Stimulated activated CD8-positive, alpha-beta memory T cell treated with anti-CD3 and anti-CD28 coated beads, Interleukin-4, amount 100 ng/mL, for 1 hour (primary cell): Measurements from ENCODE around the gene ANO2.
"Not testable (repeated sequence)": the region's sequence is repeated elsewhere in the genome, so short reads cannot be mapped to it uniquely, and the experiment has no call there.

Experiments used
- DNase-seq, 2 donors: peaks; one replicate each; pipeline ENCODE4 v3.0.0-alpha.2; 2020; ENCODE audit warnings: low read depth in 2 of 2, low spot score in 1 of 2

The ANO2 gene

GRCh38 chr12:5889381-5890047 lies 55.5 kb downstream of the ANO2 start:
- DNase-seq = no peak

DNA sequence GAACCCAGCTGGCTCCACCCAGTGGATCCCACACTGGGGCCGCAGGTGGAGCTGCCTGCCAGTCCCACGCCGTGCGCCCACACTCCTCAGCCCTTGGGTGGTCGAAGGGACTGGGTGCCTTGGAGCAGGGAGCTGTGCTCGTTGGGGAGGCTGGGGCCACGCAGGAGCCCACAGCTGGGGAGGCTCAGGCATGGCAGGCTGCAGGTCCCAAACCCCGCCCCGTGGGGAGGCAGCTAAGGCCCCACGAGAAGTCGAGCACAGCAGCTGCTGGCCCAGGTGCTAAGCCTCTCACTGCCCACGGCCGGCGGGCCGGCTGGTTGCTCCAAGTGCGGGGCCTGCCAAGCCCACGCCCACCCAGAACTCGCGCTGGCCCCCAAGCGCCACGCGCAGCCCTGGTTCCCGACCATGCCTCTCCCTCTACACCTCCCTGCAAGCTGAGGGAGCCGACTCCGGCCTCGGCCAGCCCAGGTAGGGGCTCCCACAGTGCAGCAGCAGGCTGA lies 56.2 kb downstream of the ANO2 start:
- no peak for DNase-seq

DNA sequence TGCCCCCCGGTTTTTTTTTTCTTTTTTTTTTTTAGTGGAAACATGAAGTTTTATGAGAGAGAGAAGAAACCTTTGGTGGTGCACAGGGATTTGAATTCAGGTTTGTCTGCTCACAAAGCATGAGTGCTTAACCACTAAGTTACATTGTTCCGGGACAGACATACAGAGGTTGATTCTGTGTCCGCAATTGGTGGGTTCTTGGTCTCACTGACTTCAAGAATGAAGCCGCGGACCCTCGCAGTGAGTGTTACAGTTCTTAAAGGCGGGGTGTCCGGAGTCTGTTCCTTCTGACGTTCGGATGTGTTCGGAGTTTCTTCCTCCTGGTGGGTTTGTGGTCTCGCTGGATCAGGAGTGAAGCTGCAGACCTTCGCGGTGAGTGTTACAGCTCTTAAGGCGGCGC lies 57.2 kb downstream of the ANO2 start:
- not testable (repeated sequence) for DNase-seq

GRCh38 chr12:5884866-5885265 lies 60.2 kb downstream of the ANO2 start:
- no peak for DNase-seq

- DNase-seq = no peak
Observed at GRCh38 chr12:5884285-5884684, 60.8 kb downstream of the ANO2 start.

DNA sequence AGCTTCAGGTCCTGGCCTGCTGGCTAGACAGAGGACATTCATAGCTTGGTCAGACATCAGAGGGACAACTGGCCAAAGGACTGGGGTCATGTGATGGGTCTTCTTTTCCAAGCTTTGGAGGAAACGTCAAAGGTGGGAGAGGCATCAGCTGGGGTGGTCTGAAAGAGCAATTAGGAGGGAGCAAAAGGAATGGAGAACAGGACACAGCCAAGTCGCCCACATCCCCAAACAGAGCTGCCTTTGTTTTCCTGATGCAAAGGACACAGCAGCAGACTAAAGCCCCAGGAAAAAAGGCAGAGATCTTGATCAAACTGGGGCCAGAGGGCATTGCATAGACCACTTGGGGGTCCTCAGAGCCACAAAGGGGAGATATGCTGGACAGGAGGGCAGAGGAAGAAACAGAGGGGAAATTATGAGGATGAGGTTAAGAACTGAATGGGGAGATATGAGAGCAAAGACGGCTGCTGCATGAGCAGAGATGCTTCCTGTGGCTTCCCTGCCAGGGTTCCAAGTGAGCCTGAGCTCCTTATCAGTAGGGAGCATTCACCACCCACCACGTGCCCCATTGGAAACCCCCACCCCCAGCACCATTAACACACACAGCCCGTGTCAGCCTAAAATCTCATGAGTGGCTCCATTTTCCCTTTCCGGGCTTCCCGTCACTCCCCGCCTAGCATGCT lies 62.4 kb downstream of the ANO2 start:
- DNase-seq = no peak

DNA sequence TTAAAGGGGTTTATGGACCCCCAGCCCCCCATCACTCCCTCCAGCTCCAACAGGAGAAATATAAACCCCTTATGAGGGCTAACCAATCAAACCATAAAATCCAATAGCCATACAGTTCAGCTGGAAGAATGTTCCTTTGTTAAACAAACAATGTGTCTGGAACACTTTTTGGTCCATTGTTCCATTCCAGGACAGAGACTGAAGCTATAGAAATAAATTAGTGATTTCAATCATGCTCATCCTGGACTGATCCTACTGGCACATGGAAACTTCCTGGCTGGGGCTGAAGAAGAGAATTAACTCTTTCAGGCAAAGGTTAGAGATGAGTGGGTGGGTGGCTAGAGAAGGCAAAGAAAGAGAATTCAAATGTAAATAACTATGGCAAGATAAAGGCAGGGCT lies 63.4 kb downstream of the ANO2 start:
- DNase-seq = no peak

- no peak for DNase-seq
Observed at GRCh38 chr12:5881101-5881606, 63.9 kb downstream of the ANO2 start.

DNA sequence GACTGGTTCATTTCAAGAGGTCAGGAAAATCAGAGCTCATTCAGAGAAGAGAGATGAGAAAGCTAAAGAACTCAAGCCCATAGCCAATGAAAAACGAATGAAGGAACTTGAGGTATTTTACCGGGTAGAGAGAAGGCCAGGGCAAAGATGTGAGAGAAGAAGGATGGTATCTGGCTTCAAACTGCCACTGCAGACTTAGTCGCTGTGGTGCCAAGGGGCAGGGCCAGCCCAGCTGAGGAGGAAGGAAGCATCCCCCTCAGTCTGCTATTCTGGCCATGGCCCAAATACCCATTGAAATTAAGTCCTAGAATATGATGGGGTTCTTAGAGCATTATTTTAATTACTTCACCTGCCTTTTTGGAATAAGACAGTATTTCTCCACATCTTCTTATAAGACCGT lies 69.2 kb downstream of the ANO2 start:
- no peak for DNase-seq

DNA sequence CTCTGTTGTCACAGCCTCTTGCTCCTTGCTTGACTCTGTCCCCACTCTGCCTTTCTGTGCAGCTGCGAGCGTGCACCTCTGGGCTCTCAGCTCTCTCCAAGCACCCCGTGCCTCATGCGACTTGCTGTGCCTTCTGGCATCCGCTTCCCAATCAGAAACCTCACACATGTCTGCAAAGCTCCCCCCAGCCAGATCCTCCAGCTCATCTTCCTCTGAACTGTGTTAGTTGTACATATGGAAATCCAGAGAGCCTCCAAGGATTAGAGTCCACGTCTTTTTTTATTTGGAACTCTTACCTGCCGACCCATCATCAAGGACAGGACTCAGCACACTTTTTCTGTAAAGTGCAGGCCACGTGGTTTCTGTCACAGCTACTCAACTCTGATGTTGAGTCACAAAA lies 70.5 kb downstream of the ANO2 start:
- DNase-seq = no peak

GRCh38 chr12:5873281-5873919 lies 71.7 kb downstream of the ANO2 start:
- DNase-seq = no peak

DNA sequence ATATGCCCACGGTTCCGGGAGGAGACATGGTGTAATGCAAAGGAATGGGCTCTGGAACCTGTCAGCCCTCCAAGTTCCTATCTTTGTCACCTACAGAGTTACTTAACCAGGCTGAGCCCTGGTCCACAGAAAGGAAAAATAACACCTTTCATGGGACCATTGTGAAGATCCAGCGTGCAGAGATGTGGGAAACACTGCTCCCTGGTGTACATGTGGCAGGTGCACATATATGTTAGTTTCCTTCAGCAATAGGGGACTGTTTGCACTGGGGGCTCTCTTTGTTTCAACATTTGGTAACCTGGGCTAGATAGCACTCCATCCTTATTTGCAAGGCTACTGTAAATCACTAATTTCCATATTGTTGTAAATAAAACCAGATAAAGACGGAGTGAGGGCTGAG lies 72.3 kb downstream of the ANO2 start:
- no peak for DNase-seq

- DNase-seq = no peak
Observed at GRCh38 chr12:5871741-5872140, 73.3 kb downstream of the ANO2 start.

DNA sequence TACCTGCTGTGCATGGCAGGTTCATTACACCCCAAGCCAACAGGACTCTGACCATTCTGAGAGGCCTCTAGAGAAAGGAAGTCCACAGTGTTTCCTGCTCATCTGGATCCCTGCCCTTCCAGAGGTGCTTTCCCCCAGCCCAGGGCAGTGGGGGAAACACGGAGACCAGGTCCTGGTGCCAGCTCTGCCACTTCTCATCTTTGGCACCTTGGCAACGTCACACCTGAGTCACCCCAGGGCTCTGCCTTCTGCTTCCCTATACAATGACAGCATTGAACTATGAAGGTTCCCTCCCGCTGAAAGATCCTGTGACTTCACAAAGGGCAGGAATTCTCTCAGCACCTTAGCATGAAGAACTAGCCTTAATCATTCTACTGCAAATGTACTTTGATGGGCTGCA lies 74.9 kb downstream of the ANO2 start:
- no peak for DNase-seq

DNA sequence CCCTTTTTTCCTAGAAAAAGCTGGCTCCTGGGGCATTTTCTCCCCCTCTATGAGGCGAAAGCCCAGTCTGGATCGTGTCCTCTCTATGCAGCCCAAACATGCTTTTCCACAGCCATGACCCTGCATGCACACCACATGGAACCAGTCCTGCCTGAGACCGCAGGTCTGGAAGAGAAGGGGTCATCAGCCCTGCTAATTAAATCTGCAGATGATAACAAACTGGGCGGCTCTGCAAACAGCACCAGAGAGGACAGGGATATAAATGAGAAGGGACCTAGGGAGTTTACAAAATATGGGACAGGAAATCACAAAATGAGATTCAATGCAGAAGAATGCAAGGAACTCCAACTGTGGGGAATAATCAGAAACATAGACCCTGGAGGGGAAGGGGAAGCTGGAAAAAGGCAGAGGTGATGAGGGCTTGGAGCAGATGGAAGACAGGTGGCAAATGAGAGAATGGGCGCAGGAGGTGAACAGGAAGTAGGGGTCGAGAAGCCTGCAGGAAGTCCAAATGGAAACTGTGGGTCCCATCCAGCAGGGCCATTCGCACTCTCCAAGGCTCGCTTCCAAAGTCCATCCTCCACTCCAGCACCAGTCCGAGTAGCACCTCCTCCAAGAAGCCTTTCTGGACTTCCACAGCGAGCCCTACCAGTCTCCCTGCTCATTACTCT lies 76.3 kb downstream of the ANO2 start:
- DNase-seq = no peak

DNA sequence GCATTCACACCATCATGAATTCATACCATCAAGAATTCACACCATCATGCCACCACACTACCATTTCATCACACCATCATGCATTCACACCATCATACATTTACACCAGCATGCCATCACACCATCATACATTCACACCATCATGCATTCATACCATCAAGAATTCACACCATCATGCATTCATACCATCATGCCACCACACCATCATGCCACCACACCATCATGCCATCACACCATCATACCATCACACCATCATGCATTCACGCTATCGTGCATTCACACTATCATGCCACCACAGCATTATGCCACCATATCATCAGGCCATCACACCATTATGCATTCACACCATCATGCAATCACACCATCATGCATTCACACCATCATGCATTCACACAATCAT lies 79.7 kb downstream of the ANO2 start:
- no peak for DNase-seq

DNA sequence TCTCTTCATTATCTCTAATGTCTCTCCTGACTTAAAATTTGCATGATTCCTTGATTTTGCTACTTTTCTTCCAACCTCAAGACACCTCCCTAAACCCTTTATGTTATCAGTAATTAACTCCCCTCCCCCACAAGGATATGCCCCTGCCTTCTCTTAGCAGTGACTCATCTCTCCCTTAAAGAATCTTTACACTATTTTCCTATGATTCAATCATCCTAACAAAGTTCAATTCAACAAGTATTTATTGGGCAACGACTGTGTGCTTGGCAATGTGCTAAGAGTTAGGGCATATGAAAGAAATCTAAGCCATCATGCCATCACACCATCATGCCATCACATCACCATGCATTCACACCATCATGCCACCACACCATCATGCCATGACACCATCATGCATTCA lies 80.1 kb downstream of the ANO2 start:
- DNase-seq = no peak

- no peak for DNase-seq
Observed at GRCh38 chr12:5864301-5864700, 80.8 kb downstream of the ANO2 start.

- DNase-seq = no peak
Observed at GRCh38 chr12:5861416-5861815, 83.6 kb downstream of the ANO2 start.

- DNase-seq = no peak
Observed at GRCh38 chr12:5856692-5857091, 88.4 kb downstream of the ANO2 start.

- DNase-seq = no peak
Observed at GRCh38 chr12:5846950-5847349, 98.1 kb downstream of the ANO2 start.

DNA sequence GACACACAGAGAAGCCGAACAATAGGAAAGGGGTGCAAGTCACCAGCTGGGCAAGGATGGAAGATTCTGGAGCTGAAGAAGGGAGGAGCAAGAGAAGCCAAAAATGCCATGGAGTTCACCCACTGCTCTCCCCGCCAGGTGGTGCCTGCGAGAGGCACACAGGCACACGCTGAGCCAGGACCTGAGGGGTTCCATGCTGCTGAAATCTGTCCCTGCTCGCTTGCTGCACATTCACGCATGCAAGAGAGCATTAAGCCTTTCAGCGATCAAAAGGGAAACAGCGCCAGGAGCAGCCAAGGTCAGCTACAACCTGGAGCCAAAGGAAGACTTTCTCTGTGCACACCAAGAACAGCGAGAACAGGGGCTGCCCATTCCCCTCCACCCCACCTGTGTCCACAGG lies 104.1 kb downstream of the ANO2 start:
- DNase-seq = no peak
